GM21825 (cell line): ENCODE data around the gene GNPDA1.

ENCODE experiments used
- ATAC-seq: cut with Tn5 transposase; IDR thresholded peaks from one replicate; pipeline ENCODE4 v1.9.1; 2021; ENCODE audit warnings: mild to moderate bottlenecking, moderate library complexity; ENCODE audit not compliant: unreplicated experiment

GNPDA1 gene

DNA sequence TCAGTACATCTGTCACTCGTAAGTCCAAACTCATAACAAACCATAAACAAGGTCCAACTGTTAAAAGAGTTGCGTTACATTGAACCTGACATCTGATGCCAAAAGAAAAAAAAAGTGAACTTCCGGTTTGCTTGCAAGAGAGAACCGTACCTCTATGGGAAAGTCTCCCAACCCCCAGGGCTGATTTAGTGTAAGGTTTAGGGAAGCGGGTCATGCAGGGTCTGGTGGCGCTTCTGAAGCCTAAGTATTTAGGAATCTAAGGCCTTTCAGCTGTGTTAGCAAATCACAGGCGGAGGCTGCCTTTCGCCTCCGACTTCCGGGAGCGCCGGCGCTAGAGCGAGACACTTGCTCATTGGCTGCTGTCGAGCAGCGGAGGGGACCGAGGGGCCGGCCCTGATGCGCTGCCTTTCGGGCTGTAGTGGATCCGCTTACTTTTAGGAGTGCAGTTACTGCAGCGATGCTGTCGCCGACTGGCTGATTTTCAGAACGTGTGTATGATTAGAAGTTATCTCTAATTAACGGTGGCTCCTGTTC lies 12.0 kb upstream of the GNPDA1 start:
- peak; percentile 100 for ATAC-seq

DNA sequence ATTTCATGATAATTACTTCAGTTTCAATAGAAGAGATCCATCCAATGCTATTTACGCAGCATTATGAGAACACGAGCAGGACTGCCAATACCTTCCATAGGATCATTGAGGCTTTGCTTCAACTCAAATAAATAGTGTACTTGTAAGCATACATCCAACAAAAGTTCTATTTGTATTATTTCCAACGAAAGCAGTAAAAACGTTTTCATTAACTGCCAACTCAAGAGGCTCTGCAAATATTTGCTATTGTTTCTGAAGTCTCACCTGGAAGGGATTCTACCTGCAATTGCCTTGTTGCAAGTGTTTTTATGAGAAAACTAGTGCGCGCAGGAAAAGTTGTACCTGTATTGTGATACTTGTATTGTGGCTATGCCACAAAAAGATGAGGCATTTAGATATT lies 11.0 kb upstream of the GNPDA1 start:
- ATAC-seq, result no peak

DNA sequence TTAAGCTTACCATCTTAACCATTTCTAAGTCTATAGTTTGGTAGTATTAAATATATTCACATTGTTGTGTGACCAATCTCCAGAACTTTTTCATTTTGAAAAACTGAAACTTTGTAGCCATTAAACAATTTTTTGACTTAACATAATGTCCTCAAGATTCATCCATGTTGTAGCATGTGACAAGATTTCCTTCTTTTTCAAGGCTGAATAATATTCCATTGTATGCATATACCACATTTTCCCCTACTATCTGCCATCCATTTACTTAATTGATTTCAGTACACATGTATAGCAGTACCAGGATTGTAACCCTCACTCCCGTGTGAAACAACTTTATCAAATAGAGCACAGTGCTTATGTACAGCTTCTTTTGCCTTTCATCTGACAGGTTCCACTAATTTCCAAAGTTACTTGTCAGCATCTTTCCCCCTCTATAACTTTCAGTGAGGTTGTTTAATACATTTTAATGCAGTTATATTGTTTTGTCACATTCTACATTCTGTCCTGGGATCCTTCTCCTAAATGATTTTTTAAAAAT lies 7.4 kb upstream of the GNPDA1 start:
- no peak for ATAC-seq

DNA sequence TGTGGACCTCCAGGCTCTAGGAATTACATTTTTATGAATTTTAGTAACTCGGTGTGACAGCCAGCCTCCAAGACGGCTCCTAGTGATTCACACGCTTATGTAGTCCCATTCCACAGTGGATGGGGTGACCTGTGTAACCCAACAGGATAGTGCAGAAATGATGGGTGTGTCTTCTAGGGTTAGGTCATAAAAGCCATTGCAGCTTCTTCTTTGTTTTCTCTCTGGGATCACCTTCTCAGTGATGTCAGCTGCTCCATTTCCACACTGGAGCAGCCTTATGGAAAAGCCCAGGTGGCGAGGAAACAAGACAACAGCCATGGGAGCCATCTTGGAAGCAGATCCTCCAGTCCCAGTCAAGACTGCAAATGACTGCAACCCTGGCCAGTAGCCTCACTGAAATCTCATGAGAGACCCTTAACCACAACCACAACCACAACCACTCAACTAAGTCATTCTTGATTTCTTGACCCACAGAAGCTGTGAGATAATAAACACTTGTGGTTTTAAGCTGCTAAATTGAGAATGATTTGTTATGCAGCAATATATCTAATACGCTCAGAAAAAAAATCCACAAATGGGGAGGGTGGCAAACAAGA lies 5.1 kb upstream of the GNPDA1 start:
- ATAC-seq, result no peak

- ATAC-seq, result peak; percentile 29
Observed at GRCh38 chr5:142016556-142016955, 3.7 kb upstream of the GNPDA1 start.

DNA sequence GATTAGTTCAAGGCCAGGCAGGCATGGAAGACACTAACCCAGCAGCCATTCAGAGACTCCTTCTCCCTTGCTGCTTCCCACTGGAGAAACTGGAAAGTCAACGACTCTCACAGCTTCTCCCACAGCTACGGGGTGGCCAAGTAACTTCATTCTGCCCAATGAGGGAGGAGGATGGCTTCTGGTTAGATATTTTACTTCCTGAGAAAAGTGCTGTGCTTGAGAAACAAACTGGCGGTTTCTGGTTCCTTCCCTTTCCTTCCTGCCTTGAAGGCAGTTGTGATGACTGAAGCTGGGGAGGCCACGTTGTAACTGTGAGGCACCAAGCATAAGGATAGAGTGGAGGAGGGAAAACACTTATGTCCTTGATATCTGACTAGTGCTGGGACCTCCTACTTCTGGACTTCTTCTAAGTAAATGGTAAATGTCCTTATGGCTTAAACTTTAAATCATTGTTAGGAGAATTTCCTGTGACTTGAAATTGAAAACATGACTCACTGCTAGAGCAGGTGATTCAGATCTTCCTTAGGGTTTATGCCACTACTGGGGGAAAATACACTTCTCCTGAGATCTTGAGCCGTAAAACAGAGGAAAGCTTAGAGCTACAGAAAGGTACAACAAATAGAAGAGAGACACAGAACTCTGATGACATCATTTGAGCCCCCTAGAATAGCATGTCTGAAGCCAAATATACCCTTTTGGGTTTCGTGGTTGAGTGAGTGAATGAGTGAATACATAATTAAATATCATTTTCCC lies 3.1 kb upstream of the GNPDA1 start:
- peak; percentile 34 for ATAC-seq

GRCh38 chr5:142014911-142015584 lies 2.2 kb upstream of the GNPDA1 start:
- ATAC-seq, result no peak

DNA sequence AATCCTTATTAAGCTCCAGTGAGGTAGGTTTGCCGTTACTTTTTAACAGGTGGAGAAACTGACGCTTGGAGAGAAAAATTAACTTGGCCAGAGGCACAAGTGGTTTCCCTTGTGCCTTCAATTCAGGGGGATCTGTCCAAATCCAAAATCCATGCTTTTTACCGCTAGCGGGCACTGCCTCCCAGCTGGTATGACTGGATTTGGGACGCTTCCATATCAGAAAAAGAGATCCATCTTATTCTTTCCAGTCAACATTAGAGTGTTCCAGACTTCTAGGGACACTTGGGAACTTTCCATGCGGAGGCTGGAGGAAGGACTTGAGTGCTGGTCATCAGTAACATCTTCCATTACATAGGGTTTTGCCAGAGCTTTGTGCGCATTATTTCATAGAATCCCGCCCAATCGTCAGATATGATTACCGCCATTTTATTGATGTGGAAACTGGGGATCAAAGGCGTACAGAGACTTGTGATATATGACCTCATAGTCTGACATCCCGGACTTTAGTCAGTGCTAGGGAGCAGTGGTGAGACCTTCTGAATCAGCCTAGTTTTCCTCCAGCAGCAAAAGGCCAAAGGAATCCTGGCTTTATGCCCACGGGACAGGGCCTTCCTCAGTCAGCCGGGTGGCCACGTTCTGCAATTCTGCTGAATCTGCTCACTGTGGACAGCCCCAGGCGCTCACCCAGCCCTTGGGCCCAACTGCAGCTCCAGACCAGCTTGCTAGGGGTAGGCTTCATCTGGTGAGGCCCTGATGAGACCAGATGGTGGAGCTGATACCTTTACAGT lies 1.1 kb upstream of the GNPDA1 start:
- no peak for ATAC-seq

DNA sequence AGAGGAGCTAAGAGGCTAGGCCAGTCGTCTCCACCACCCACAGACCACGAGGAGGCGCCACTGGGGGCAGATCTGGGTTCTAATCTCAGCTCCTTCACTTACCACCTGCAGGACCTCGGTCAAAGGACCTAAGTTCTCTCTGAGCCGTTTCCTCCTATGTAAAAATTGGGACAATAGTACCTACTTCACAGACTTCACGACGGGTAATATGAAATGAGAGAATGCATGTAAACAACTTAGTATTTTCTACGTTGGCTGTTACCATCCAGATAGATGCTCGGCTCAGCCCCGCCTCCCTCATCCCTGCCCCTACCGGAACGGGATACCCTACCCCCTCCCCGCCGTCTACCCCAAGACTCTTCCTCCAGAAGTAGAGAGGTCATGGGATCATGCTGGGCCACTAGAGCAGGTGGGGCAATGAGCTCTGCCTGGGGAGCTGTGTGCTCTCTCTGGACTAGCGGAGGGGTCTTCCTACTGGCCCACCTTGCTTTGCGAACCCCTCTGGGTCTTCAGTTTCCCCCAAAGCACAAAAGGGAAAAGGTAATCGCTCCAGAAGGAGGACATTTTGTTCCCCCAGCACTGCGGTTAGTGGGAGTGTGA lies 541 bp downstream of the GNPDA1 start:
- ATAC-seq, result no peak

DNA sequence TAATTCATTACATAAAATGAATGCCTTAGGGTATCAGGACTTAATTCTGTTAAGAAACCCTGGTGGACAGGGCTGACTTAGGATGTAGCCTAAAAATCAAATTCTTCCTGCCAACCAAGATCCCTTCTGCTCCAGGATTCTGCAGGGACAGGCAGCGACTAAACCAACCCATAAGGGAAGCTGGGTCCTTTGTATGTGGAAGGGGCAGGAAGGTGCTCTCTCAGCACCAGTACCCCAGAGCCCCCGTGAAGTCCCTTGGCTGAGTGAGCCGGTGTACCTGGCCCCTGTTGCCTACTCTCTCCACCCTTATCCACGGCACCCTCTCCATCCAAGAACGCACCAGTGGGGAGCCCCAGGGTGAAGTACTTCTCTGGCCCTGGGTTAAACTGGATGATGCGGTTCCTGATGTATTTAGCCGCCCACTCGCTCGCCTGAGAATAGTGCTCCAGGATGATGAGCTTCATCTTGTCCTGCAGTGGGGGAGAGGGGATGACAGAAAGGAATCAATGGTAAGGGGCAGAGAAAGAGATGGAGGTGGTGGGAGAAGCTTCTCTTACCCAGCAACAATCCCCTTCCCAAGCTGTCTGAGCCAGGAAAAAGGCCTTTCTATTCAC lies 1.1 kb downstream of the GNPDA1 start:
- no peak for ATAC-seq

DNA sequence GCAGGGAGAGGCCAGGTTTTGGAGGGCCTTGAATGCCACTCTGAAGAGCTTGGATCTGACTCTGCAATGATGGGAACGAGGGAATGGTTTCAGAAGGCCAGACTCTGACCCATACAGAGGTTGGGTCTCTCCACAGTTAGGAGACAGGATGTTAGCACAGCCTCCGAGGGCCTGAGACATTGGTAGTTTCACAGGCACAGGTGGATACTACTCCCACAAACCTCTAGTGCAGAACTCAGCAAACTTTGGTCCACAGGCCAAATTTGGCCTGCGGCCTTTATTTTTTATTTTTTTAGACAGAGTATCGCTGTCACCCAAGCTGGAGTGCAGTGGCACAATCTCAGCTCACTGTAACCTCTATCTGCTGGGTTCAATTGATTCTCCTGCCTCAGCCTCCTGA lies 2.9 kb downstream of the GNPDA1 start:
- ATAC-seq, result no peak

- no peak for ATAC-seq
Observed at GRCh38 chr5:142008813-142009212, 4.0 kb downstream of the GNPDA1 start.

DNA sequence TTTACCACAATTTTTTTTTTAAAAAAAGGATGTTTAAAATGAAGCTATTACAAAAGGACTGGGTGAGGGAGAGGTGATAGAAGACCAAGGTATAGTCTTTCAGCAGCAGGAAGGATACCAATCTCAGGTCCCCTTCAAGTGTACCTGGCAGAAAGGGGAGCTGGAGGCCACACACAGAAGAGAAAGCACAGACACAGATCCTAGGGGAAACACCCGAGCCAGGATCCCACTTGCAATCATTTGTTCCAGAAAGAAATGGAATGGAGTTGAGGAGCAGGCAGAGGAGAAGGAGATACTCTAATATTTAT lies 5.6 kb downstream of the GNPDA1 start:
- ATAC-seq, result no peak

DNA sequence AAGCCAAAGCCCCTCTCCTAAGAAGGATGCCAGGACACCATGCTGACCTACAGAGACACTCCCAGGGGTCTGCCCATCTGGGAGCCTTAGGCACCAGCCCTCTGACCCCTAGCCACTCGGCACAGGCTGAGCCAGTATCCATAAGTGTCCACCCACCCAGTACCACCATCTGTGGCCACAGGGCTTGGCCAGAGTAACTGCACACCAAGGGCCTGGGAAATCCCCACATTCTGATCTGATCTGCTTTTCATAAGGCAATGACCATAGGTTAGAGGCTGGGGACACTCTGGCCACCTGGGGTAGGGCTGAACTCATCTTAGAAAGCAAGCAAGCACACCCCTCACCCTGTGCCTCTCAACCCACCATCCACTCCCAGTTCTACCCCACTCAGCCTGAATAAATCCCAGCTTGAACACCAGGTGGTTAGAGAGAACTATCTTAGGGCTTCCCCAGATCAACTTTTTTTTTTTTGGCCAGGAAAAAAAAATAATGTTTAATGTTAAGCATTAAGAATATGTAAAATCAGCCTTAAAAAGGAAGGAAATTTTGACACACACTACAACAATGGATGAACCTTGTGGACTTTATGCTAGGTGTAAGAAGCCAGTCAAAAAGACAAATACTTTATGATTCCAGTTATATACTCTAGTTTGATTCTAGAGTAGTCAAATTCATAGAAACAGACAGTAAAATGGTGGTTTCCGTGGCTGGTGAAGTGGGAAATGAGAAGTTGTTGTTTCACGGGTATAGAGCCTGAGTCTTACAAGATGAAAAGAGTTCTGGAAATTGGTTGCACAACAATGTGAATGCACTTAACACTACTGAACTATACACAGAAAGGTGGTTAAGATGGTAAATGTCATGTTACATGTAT lies 6.2 kb downstream of the GNPDA1 start:
- ATAC-seq, result no peak

DNA sequence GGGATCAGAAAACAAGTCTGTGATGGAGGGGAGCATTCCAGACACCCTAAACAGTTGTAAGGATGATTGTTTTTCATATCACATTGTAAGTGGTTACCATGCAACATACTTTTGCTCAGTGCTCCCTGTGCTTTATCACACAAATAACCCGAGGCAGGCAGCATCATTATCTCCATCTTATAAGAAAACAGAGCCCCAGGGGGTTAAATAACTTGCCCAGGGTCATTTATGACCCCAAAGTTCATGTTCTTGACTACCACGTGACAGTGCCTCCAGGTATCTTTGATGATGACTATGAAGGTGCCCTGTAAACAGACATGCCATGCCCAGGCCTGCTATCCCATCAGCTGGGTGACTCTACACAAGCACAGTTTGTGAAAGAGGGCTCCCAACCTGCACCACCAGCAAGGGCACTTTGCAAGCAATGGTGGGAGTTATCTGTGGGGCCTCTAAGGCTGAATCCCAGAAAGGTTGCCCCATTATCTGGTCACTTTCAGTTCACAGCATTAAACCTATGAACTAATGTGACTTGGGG lies 9.5 kb downstream of the GNPDA1 start:
- ATAC-seq, result no peak

DNA sequence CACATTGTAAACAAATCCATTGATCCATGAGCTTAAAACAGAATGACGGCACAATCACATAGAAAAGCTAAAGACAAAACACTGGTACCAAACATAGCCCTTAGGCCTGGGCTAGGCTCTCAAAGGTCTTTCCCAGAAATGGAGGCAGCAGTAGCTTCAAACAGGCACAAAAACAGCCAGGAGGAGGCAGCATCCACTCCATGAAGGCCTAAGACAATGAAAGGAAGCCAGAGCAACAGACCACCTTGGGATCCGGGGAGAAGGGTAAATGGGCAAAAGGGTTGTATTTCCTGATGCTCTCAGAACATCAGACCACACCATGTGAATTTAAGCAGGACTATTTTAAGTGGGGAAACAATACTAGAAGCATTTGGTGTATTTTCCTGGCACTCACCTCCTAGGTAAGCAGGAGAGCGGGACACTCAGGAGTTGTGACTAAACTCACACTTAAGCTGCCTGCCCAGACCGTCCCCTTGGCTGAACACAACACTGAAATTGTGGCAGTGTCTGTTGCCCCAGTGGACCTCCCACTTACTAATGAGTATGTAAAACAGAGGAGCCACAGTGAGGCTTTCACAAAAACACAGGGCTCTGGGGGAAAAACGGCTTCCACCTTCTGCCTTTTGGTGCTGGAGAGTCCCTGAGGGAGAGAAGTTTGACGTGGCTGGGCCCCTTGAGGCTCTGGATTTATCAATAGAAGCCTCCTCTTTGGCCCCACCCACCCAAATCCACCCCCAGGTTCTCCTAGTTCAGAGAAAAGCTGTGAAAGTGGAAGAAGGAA lies 11.9 kb downstream of the GNPDA1 start:
- no peak for ATAC-seq

DNA sequence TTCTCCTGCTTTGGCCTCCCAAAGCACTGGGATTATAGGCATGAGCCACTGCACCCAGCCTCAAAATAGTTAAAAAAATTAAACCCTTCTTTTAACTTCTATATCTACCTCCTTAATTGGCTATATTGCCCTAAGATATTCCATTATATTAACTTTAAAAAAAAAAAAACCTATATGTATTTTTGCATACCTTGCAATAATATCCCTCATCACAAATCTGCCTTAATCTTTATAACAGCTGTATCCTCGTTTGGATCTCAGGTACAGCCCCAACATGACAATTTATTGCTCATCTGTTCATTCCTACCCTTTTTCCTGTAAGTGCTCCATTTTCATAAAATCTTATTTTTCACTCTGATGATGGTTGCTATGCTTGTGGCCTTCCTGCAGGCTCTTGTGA lies 12.7 kb downstream of the GNPDA1 start:
- ATAC-seq, result no peak

GRCh38 chr5:141997358-141997960 lies 15.4 kb downstream of the GNPDA1 start:
- ATAC-seq, result no peak
